Measurements from ENCODE around the gene TTBK2.

The TTBK2 gene

GRCh38 chr15:42804739-42805138 is 115.8 kb downstream of the TTBK2 start:
- Histone ChIP-seq H3K18ac (ENCODE audit: low read length) (no peak overlapping the region), H3K4me3 (ENCODE audit: low read length in 2 of 2) (no peak overlapping the region), H3K4me2 (ENCODE audit: insufficient read depth, low read length, poor library complexity, severe bottlenecking) (no peak overlapping the region), H3K36me3 (replicated peaks in 1 of 2; ENCODE audit: control insufficient read depth in 2 of 2, insufficient read depth in 2 of 2, low read length in 2 of 2) (peaks cover 9 to 31% of the 10 kb centered on the region in 2 donors), H2BK12ac (ENCODE audit: low read length) (no peak overlapping the region), H2BK15ac (ENCODE audit: low read length) (no peak overlapping the region), H3K4ac (ENCODE audit: low read length) (no peak overlapping the region), H3K27ac (replicated peaks; ENCODE audit: low read length) (no peak overlapping the region), H2AK5ac (ENCODE audit: low read depth, low read length) (no peak overlapping the region), H3K79me1 (ENCODE audit: low read depth, low read length) (no peaks in the 10 kb centered on the region), H4K8ac (ENCODE audit: low read depth, low read length) (no peak overlapping the region), H3K9me3 (replicated peaks in 1 of 2; ENCODE audit: control insufficient read depth in 2 of 2, insufficient read depth in 1 of 2, low read depth in 1 of 2, low read length in 2 of 2) (no peaks in the 10 kb centered on the region), H3K27me3 (ENCODE audit: control insufficient read depth in 3 of 3, insufficient read depth in 3 of 3, low read depth in 1 of 3, low read length in 3 of 3) (no peaks in the 10 kb centered on the region), H3K23ac (ENCODE audit: low read depth, low read length, poor library complexity) (no peak overlapping the region), H4K91ac (ENCODE audit: low read depth, low read length, poor library complexity) (no peak overlapping the region), H3K14ac (ENCODE audit: low read length) (no peak overlapping the region), H2BK5ac (ENCODE audit: low read length) (no peak overlapping the region), H2AFZ (ENCODE audit: low read length) (no peak overlapping the region), H3K9ac (ENCODE audit: low read depth, low read length, poor library complexity) (no peak overlapping the region), H3K4me1 (ENCODE audit: control insufficient read depth in 2 of 2, insufficient read depth in 1 of 2, low read depth in 1 of 2, low read length in 2 of 2) (no peaks in the 10 kb centered on the region), H2BK120ac (ENCODE audit: low read depth, low read length) (no peak overlapping the region)
- DNase-seq (ENCODE audit: low spot score): no peak
- no CpG with 5 or more reads among the region's 3 CpGs for WGBS, 2 donors (ENCODE audit: extremely low coverage in 2 of 2, insufficient read length in 2 of 2, insufficient replicate concordance in 1 of 2)

- Histone ChIP-seq H3K4me1 (ENCODE audit: control insufficient read depth in 2 of 2, insufficient read depth in 1 of 2, low read depth in 1 of 2, low read length in 2 of 2) (no peaks in the 10 kb centered on the region), H2BK5ac (ENCODE audit: low read length) (no peak overlapping the region), H3K9ac (ENCODE audit: low read depth, low read length, poor library complexity) (no peak overlapping the region), H3K4me3 (ENCODE audit: low read length in 2 of 2) (no peak overlapping the region), H3K79me1 (ENCODE audit: low read depth, low read length) (no peaks in the 10 kb centered on the region), H2BK15ac (ENCODE audit: low read length) (no peak overlapping the region), H2AK5ac (ENCODE audit: low read depth, low read length) (no peak overlapping the region), H4K8ac (ENCODE audit: low read depth, low read length) (no peak overlapping the region), H3K23ac (ENCODE audit: low read depth, low read length, poor library complexity) (no peak overlapping the region), H3K27me3 (ENCODE audit: control insufficient read depth in 3 of 3, insufficient read depth in 3 of 3, low read depth in 1 of 3, low read length in 3 of 3) (no peaks in the 10 kb centered on the region), H2BK12ac (ENCODE audit: low read length) (no peak overlapping the region), H2AFZ (ENCODE audit: low read length) (no peak overlapping the region), H3K36me3 (replicated peaks in 1 of 2; ENCODE audit: control insufficient read depth in 2 of 2, insufficient read depth in 2 of 2, low read length in 2 of 2) (peaks cover 9 to 26% of the 10 kb centered on the region in 2 donors), H3K18ac (ENCODE audit: low read length) (no peak overlapping the region), H3K4me2 (ENCODE audit: insufficient read depth, low read length, poor library complexity, severe bottlenecking) (no peak overlapping the region), H3K14ac (ENCODE audit: low read length) (no peak overlapping the region), H3K27ac (replicated peaks; ENCODE audit: low read length) (no peak overlapping the region), H4K91ac (ENCODE audit: low read depth, low read length, poor library complexity) (no peak overlapping the region), H3K4ac (ENCODE audit: low read length) (no peak overlapping the region), H2BK120ac (ENCODE audit: low read depth, low read length) (no peak overlapping the region), H3K9me3 (replicated peaks in 1 of 2; ENCODE audit: control insufficient read depth in 2 of 2, insufficient read depth in 1 of 2, low read depth in 1 of 2, low read length in 2 of 2) (no peaks in the 10 kb centered on the region)
- DNase-seq (ENCODE audit: low spot score): no peak
- WGBS, 2 donors (ENCODE audit: extremely low coverage in 2 of 2, insufficient read length in 2 of 2, insufficient replicate concordance in 1 of 2): no CpG with 5 or more reads among the region's 4 CpGs
These were observed 117.1 kb downstream of the TTBK2 start for GRCh38 chr15:42803436-42803835.

- Histone ChIP-seq H3K27ac (replicated peaks; ENCODE audit: low read length) (no peak overlapping the region), H3K36me3 (replicated peaks in 1 of 2; ENCODE audit: control insufficient read depth in 2 of 2, insufficient read depth in 2 of 2, low read length in 2 of 2) (peaks cover 9 to 26% of the 10 kb centered on the region in 2 donors), H3K9me3 (replicated peaks in 1 of 2; ENCODE audit: control insufficient read depth in 2 of 2, insufficient read depth in 1 of 2, low read depth in 1 of 2, low read length in 2 of 2) (no peaks in the 10 kb centered on the region), H3K79me1 (ENCODE audit: low read depth, low read length) (no peaks in the 10 kb centered on the region), H3K18ac (ENCODE audit: low read length) (no peak overlapping the region), H2BK15ac (ENCODE audit: low read length) (no peak overlapping the region), H3K4me3 (ENCODE audit: low read length in 2 of 2) (no peak overlapping the region), H3K14ac (ENCODE audit: low read length) (no peak overlapping the region), H2AFZ (ENCODE audit: low read length) (no peak overlapping the region), H3K27me3 (ENCODE audit: control insufficient read depth in 3 of 3, insufficient read depth in 3 of 3, low read depth in 1 of 3, low read length in 3 of 3) (no peaks in the 10 kb centered on the region), H3K9ac (ENCODE audit: low read depth, low read length, poor library complexity) (no peak overlapping the region), H3K23ac (ENCODE audit: low read depth, low read length, poor library complexity) (no peak overlapping the region), H3K4ac (ENCODE audit: low read length) (no peak overlapping the region), H2BK120ac (ENCODE audit: low read depth, low read length) (no peak overlapping the region), H3K4me2 (ENCODE audit: insufficient read depth, low read length, poor library complexity, severe bottlenecking) (no peak overlapping the region), H2BK5ac (ENCODE audit: low read length) (no peak overlapping the region), H4K8ac (ENCODE audit: low read depth, low read length) (no peak overlapping the region), H2AK5ac (ENCODE audit: low read depth, low read length) (no peak overlapping the region), H3K4me1 (ENCODE audit: control insufficient read depth in 2 of 2, insufficient read depth in 1 of 2, low read depth in 1 of 2, low read length in 2 of 2) (no peaks in the 10 kb centered on the region), H4K91ac (ENCODE audit: low read depth, low read length, poor library complexity) (no peak overlapping the region), H2BK12ac (ENCODE audit: low read length) (no peak overlapping the region)
- no CpG with 5 or more reads among the region's 8 CpGs for WGBS, 2 donors (ENCODE audit: extremely low coverage in 2 of 2, insufficient read length in 2 of 2, insufficient replicate concordance in 1 of 2)
- DNase-seq (ENCODE audit: low spot score): no peak
These were observed 118.4 kb downstream of the TTBK2 start for GRCh38 chr15:42802168-42802567.

GRCh38 chr15:42800731-42801474 is 119.7 kb downstream of the TTBK2 start:
- no peak overlapping the region for H3K23ac ChIP-seq (ENCODE audit: low read depth, low read length, poor library complexity)
- no peak overlapping the region for H2BK120ac ChIP-seq (ENCODE audit: low read depth, low read length)
- H3K36me3 ChIP-seq (replicated peaks in 1 of 2; ENCODE audit: control insufficient read depth in 2 of 2, insufficient read depth in 2 of 2, low read length in 2 of 2): peaks cover 9 to 26% of the 10 kb centered on the region in 2 donors
- no peak overlapping the region for H3K9ac ChIP-seq (ENCODE audit: low read depth, low read length, poor library complexity)
- no peak overlapping the region for H3K4ac ChIP-seq (ENCODE audit: low read length)
- no peak overlapping the region for H3K4me3 ChIP-seq (ENCODE audit: low read length in 2 of 2)
- H4K8ac ChIP-seq (ENCODE audit: low read depth, low read length): no peak overlapping the region
- no peaks in the 10 kb centered on the region for H3K27me3 ChIP-seq (ENCODE audit: control insufficient read depth in 3 of 3, insufficient read depth in 3 of 3, low read depth in 1 of 3, low read length in 3 of 3)
- no peak overlapping the region for H2AFZ ChIP-seq (ENCODE audit: low read length)
- H2BK12ac ChIP-seq (ENCODE audit: low read length): no peak overlapping the region
- no peak for DNase-seq (ENCODE audit: low spot score)
- H3K18ac ChIP-seq (ENCODE audit: low read length): no peak overlapping the region
- H3K27ac ChIP-seq (replicated peaks; ENCODE audit: low read length): no peak overlapping the region
- no peaks in the 10 kb centered on the region for H3K4me1 ChIP-seq (ENCODE audit: control insufficient read depth in 2 of 2, insufficient read depth in 1 of 2, low read depth in 1 of 2, low read length in 2 of 2)
- H2BK15ac ChIP-seq (ENCODE audit: low read length): no peak overlapping the region
- no CpG with 5 or more reads among the region's 22 CpGs for WGBS, 2 donors (ENCODE audit: extremely low coverage in 2 of 2, insufficient read length in 2 of 2, insufficient replicate concordance in 1 of 2)
- H3K79me1 ChIP-seq (ENCODE audit: low read depth, low read length): no peaks in the 10 kb centered on the region
- no peak overlapping the region for H3K14ac ChIP-seq (ENCODE audit: low read length)
- no peak overlapping the region for H4K91ac ChIP-seq (ENCODE audit: low read depth, low read length, poor library complexity)
- H2AK5ac ChIP-seq (ENCODE audit: low read depth, low read length): peak overlapping the region; percentile 33
- H2BK5ac ChIP-seq (ENCODE audit: low read length): no peak overlapping the region
- H3K4me2 ChIP-seq (ENCODE audit: insufficient read depth, low read length, poor library complexity, severe bottlenecking): no peak overlapping the region
- no peaks in the 10 kb centered on the region for H3K9me3 ChIP-seq (replicated peaks in 1 of 2; ENCODE audit: control insufficient read depth in 2 of 2, insufficient read depth in 1 of 2, low read depth in 1 of 2, low read length in 2 of 2)

Data from neuronal stem cell (in vitro differentiated cells).